ENCODE results near the gene BABAM2. TPM values are rescaled to one million over a fixed set of nuclear protein-coding genes. Genes with fewer than 3 reads are reported as not detected.
A peak's percentile ranks its signal among the peaks of the same experiment; 100 is the strongest.

BABAM2 gene
- total and polyA plus RNA-seq, 4 donors: 28.1 to 40.4 (median 37.0) TPM

DNA sequence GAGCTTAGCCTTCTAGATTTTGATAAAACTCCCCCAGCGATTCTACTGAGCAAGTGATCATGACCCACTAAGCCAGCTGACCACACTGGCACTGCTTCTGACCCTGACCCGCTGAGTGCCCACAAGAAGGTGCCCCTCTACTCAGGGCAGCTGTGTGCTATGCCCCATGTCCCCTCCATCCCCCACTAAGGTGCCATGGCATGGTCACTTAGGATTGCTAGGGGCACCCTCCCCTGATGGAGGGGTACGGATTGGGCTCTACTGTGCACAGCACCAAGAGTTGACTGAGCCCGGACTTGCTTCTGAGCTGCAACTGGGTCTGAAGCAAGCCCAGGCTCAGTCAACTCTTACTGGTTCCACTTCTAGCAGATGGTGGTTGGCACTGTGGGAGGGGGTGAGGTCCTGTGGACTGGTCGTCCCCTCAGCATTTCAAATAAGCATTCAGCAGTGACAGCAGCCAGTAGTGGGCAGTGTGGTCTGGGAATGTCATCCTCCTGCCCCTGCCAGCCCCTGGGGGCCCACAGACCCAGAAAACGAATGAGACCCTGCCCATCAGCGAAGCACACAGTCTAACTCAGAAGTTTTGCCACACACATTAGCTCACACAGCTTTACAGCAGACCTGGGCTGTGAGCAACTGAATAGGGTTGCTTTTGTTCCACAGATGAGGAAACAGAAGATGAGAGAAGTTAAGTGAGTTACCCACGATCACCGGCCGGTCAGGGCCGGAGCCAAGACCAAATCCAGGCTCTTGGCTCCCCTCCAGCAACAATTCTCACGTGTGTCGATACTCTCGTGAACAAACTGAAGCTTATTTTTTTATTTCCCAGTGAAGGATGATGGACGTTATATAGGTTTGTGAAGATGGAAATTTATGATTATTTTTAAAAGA lies 450.0 kb downstream of the BABAM2 start:
- Histone ChIP-seq H3K27ac (ENCODE audit: low read depth, low read length) (no peak overlapping the region), H3K27me3 (ENCODE audit: control insufficient read depth, insufficient read depth, low read length) (no peaks in the 10 kb centered on the region), H3K9me3 (ENCODE audit: control insufficient read depth, insufficient read depth, low read length) (no peaks in the 10 kb centered on the region), H3K36me3 (ENCODE audit: control insufficient read depth, insufficient read depth, low read length) (no peaks in the 10 kb centered on the region), H3K4me3 (ENCODE audit: low read depth, low read length) (no peak overlapping the region), H3K4me1 (ENCODE audit: control insufficient read depth, insufficient read depth, low read length) (peaks cover 35% of the 10 kb centered on the region)
- no peak for DNase-seq (ENCODE audit: low read depth in 4 of 6, low spot score in 6 of 6)
- WGBS (ENCODE audit: insufficient coverage): 75% methylated on average over 11 of the region's 15 CpGs

DNA sequence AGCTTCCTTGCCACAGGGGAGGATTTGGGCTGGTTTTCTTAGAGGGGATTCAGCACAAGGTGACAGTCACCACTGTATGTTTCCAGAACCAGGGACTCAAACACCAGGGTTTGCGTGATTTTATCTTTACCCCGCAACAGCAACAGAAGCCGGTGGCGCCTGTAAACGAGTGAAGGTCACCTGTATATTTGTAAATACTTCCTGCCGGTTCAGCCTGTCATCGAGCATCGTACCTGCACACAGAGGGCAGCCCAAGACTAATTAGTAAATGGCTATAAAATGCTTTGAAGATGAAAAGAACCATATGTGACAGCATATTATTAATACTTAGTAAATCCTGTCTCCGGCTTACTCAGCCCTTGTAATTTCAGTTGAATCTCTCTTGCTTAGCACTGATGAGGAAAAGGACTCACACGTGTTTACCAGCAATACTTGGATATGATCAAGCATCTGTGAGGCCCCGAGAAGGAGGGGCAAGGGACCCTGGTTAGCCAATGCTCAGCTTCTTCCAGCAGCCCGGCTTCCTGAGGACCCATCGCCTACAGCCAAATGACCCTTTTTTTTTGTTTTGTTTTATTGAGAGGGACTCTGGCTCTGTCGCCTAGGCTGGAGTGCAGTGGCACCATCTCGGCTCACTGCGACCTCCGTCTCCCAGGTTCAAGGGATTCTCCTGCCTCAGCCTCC lies 450.8 kb downstream of the BABAM2 start:
- DNase-seq (ENCODE audit: low read depth in 4 of 6, low spot score in 6 of 6): no peak
- Histone ChIP-seq H3K27ac (ENCODE audit: low read depth, low read length) (no peak overlapping the region), H3K4me3 (ENCODE audit: low read depth, low read length) (no peak overlapping the region), H3K27me3 (ENCODE audit: control insufficient read depth, insufficient read depth, low read length) (no peaks in the 10 kb centered on the region), H3K36me3 (ENCODE audit: control insufficient read depth, insufficient read depth, low read length) (no peaks in the 10 kb centered on the region), H3K4me1 (ENCODE audit: control insufficient read depth, insufficient read depth, low read length) (peaks cover 35% of the 10 kb centered on the region), H3K9me3 (ENCODE audit: control insufficient read depth, insufficient read depth, low read length) (no peaks in the 10 kb centered on the region)
- 90% methylated on average over 13 of the region's 17 CpGs for WGBS (ENCODE audit: insufficient coverage)

DNA sequence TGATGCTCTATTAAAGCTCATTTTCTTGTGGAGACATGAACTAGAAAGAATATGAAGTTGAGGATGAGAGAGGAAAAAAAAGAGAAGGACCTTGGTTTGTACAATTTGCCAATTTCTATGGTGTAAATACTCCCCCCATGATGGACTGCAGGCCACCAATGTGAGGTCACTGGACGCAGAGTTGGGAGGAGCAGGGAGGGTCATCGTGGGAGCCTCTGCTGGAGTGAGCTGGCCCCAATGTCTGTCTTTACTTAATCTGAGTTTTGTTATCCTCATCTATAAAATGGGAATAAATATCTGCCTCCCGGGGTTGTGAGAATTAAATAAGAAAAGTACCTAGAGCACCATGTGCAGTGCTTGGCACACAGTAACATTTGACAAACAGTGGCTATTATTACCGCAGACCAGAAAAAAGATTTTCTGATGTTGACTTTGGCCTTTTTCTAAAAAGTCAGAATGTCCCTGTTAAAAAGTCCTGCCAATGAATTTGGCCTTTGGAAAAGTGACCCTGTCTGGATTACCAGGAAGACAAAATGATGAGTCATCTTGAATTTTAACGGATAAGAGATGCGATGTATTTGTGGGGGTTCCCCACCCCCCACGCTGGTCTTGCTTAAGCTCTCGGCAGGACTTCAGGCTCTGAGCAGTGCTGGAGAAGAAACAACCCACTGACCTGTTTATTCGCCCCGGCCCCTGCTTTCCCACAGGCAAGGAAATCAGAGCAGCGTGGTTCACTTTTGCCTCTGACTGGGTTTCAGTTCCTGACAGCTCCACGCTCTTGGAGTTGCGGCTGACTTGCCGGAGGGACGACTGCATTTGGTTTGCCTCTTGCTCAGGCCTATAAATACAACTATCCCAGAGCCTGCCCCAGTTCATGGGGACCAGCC lies 451.8 kb downstream of the BABAM2 start:
- WGBS (ENCODE audit: insufficient coverage): 64% methylated on average over 9 of the region's 15 CpGs
- peak in 1 of 6 donors; percentile 47 for DNase-seq (ENCODE audit: low read depth in 4 of 6, low spot score in 6 of 6)
- Histone ChIP-seq H3K9me3 (ENCODE audit: control insufficient read depth, insufficient read depth, low read length) (no peaks in the 10 kb centered on the region), H3K27ac (ENCODE audit: low read depth, low read length) (peak overlapping the region; percentile 25), H3K27me3 (ENCODE audit: control insufficient read depth, insufficient read depth, low read length) (no peaks in the 10 kb centered on the region), H3K4me1 (ENCODE audit: control insufficient read depth, insufficient read depth, low read length) (peaks cover 26% of the 10 kb centered on the region), H3K4me3 (ENCODE audit: low read depth, low read length) (no peak overlapping the region), H3K36me3 (ENCODE audit: control insufficient read depth, insufficient read depth, low read length) (no peaks in the 10 kb centered on the region)

DNA sequence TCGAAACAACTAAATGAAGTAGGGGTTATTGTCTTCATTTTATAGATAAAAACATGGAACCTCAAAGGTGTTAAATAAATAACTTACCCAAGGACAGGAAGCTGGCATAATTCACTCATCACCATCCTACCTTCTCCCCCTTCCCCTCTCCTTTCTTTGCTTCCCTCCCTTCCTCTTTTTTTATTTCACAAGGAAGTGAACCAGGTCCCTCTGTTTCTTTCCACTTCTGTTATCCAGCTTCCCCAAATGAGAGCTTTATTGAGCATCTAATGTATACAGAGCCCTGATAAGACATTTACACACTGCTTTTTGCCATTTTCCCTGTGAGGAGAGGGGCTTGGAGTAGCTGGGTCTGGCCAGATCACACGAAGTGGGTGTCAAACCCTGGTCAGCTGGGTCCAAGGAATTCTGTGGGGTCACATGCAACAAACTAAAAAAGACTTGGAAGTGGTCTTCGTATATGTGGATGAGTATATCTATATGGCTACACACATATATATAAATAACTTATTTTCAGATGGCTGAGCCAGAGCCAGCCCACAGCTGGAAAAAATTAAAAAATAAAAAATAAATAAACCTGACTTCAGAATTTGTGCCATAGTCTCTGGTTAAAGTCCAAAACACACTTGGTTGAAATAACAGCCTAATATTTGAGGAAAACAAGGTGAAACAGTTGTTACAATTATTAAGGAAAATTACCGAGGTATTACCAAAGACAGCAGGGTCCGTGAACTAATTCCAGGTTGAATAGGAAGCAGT lies 452.8 kb downstream of the BABAM2 start:
- DNase-seq (ENCODE audit: low read depth in 4 of 6, low spot score in 6 of 6): no peak
- H3K4me1 ChIP-seq (ENCODE audit: control insufficient read depth, insufficient read depth, low read length): peaks cover 19% of the 10 kb centered on the region
- WGBS (ENCODE audit: insufficient coverage): no CpG with 5 or more reads among the region's 5 CpGs
- no peak overlapping the region for H3K27ac ChIP-seq (ENCODE audit: low read depth, low read length)
- H3K4me3 ChIP-seq (ENCODE audit: low read depth, low read length): no peak overlapping the region
- no peaks in the 10 kb centered on the region for H3K9me3 ChIP-seq (ENCODE audit: control insufficient read depth, insufficient read depth, low read length)
- H3K36me3 ChIP-seq (ENCODE audit: control insufficient read depth, insufficient read depth, low read length): no peaks in the 10 kb centered on the region
- H3K27me3 ChIP-seq (ENCODE audit: control insufficient read depth, insufficient read depth, low read length): no peaks in the 10 kb centered on the region

DNA sequence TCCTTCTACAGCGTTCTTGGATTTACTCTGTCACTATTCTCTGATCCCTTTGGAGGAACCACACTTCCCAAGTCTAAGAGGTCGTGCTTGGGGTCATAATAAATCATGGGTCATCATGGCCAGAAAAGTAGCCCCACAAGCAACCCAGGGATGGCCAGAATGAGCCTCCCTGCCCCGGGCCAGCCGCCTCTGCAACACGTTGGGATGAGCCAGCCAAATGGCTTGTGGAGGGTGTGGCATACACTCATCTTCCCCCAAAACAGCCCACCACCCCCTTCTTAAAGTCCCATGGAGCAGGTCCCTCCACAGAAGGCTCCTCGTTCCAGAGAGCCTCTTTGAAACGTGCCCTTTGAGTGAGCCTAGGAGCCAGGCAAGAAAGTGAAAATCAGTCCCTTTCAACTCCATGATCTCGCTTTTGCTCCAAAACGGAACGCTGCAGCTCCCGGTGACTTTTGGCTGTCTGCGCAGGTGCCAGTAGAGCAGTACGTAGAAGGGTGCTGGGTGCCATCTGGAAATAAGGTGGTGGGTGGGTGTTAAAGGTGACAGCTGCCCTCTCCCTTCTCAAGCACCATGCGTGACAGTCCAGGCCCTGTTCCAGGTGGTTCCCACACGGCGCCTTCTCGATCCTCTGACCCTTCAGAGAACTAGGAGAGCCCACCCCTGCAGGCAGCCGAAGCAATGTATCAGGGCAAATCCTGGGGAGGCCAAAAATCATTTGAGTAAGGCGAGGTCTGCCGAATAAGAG lies 453.6 kb downstream of the BABAM2 start:
- H3K36me3 ChIP-seq (ENCODE audit: control insufficient read depth, insufficient read depth, low read length): no peaks in the 10 kb centered on the region
- H3K9me3 ChIP-seq (ENCODE audit: control insufficient read depth, insufficient read depth, low read length): no peaks in the 10 kb centered on the region
- H3K4me1 ChIP-seq (ENCODE audit: control insufficient read depth, insufficient read depth, low read length): peaks cover 12% of the 10 kb centered on the region
- no peak for DNase-seq (ENCODE audit: low read depth in 4 of 6, low spot score in 6 of 6)
- H3K4me3 ChIP-seq (ENCODE audit: low read depth, low read length): no peak overlapping the region
- WGBS (ENCODE audit: insufficient coverage): 81% methylated on average over 19 of the region's 20 CpGs
- no peak overlapping the region for H3K27ac ChIP-seq (ENCODE audit: low read depth, low read length)
- H3K27me3 ChIP-seq (ENCODE audit: control insufficient read depth, insufficient read depth, low read length): no peaks in the 10 kb centered on the region

DNA sequence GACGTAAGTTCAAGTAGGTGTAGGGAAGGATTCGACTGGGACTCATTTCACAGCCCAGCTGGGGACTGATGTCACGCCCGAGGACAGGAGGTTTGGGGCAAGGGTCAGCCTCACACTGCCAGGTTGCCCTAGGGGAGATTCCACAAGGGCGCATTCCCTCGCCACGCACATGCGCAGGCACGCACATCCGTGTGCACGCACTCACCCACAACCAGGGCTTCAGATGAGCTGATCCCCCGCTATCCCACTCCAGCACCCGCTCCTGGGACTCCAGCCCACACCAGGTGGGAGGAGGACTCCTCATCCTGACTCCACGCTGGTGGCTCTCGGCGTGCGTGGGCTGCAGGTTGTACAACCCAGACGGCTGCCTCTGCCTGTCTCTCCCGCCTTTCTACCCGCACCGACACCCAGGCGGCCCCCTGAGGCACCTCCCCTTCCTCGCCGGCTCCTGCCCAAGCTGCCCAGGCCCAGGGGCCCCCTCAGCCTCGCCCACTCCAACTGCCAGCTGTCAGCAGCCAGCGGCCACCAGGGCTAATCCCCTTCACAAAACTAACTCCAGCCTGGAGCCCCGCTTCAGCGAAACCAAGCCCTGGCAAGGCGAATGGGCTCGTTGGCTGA lies 454.3 kb downstream of the BABAM2 start:
- no peak for DNase-seq (ENCODE audit: low read depth in 4 of 6, low spot score in 6 of 6)
- Histone ChIP-seq H3K4me3 (ENCODE audit: low read depth, low read length) (no peak overlapping the region), H3K36me3 (ENCODE audit: control insufficient read depth, insufficient read depth, low read length) (no peaks in the 10 kb centered on the region), H3K9me3 (ENCODE audit: control insufficient read depth, insufficient read depth, low read length) (no peaks in the 10 kb centered on the region), H3K27me3 (ENCODE audit: control insufficient read depth, insufficient read depth, low read length) (no peaks in the 10 kb centered on the region), H3K27ac (ENCODE audit: low read depth, low read length) (no peak overlapping the region), H3K4me1 (ENCODE audit: control insufficient read depth, insufficient read depth, low read length) (peaks cover 6% of the 10 kb centered on the region)
- WGBS (ENCODE audit: insufficient coverage): 84% methylated on average over 30 of the region's 30 CpGs

DNA sequence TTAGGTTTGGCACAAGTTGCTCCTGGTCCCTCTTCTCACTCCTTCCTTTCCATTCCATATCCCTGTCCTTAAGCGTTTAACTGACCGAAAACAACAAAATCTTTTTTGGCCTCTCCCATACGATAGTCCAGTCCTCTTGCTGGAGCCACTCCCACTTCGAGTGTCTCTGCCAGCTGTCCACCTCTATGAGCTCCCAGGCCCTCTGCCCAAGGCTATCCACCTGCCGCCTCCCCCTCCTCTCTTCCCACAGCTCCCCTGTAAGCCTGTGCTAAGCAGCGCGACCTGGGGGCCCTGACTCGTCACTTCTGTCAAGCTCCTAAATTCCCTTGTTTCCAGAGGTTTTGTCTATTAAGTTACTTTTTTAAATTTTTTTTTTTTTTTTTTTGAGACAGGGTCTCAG lies 455.1 kb downstream of the BABAM2 start:
- no peak for DNase-seq (ENCODE audit: low read depth in 4 of 6, low spot score in 6 of 6)
- Histone ChIP-seq H3K27me3 (ENCODE audit: control insufficient read depth, insufficient read depth, low read length) (no peaks in the 10 kb centered on the region), H3K4me1 (ENCODE audit: control insufficient read depth, insufficient read depth, low read length) (peaks cover 6% of the 10 kb centered on the region), H3K36me3 (ENCODE audit: control insufficient read depth, insufficient read depth, low read length) (no peaks in the 10 kb centered on the region), H3K27ac (ENCODE audit: low read depth, low read length) (no peak overlapping the region), H3K9me3 (ENCODE audit: control insufficient read depth, insufficient read depth, low read length) (no peaks in the 10 kb centered on the region), H3K4me3 (ENCODE audit: low read depth, low read length) (no peak overlapping the region)
- WGBS (ENCODE audit: insufficient coverage): 65% methylated on average over 4 of the region's 8 CpGs

DNA sequence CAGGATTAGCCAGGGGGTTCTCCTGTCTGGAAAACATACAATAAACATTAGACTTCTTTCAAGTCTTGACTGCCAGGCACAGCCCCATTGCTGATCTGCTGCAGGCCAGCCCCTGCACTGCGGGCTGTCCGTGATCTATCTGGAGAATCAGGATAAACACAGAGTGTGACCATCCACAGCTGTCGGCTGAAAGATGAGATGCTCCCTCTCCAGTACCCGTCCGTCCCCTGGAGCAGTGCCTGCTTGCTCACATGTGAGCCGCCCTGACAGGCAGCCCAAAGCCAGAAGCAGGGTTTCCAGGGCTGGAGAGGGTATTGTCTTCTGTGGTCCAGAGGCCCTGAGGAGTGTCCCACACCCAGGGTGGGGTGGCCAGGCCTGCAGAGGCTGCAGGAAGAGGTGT lies 456.1 kb downstream of the BABAM2 start:
- Histone ChIP-seq H3K4me3 (ENCODE audit: low read depth, low read length) (no peak overlapping the region), H3K36me3 (ENCODE audit: control insufficient read depth, insufficient read depth, low read length) (no peaks in the 10 kb centered on the region), H3K27ac (ENCODE audit: low read depth, low read length) (no peak overlapping the region), H3K27me3 (ENCODE audit: control insufficient read depth, insufficient read depth, low read length) (no peaks in the 10 kb centered on the region), H3K9me3 (ENCODE audit: control insufficient read depth, insufficient read depth, low read length) (no peaks in the 10 kb centered on the region), H3K4me1 (ENCODE audit: control insufficient read depth, insufficient read depth, low read length) (peaks cover 6% of the 10 kb centered on the region)
- 78% methylated on average over 6 of the region's 6 CpGs for WGBS (ENCODE audit: insufficient coverage)
- DNase-seq (ENCODE audit: low read depth in 4 of 6, low spot score in 6 of 6): peak in 1 of 6 donors; percentile 30
